NK-92 (cell line): ENCODE data around the gene TSR3.

Experiments used
- DNase-seq: peaks from one replicate; lab custom pipeline; 2025; ENCODE audit not compliant: unreplicated experiment; lab: John Stamatoyannopoulos, UW

Gene TSR3

DNA sequence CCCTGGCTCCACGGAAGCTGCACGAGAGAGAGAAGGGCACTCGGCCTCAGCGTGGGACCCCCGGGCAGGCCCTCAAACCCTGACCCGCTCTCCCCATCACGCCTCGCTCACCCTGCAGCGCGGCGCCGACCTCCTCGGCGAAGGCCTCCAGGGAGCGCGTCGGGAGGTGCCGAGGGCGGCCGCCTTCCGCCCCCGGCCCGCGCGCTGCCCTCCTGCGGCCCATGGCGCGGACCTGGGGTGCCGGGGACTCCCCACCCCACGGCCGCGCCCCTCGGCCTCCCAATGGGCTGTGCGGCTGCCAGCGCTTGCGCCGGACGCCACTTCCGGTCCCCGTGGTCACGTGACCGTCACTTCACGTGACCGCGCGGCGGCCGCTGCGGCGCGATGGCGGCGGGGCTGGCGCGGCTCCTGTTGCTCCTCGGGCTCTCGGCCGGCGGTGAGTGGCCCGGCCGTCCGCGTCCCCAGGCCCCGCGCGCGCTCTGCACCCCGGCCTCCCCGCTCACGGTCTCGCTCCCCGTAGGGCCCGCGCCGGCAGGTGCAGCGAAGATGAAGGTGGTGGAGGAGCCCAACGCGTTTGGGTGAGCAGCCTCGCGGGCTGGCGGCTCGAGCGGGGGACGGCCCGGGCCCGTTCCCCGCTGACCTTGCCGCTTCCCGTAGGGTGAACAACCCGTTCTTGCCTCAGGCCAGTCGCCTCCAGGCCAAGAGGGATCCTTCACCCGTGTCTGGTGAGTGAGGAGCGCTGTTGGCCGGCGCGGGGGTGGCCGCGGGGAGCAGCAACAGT lies at the start of gene TSR3, which contains the start of gene GNPTG:
Gene TSR3 (minus strand): TSS at position 297 of the 781 bp plus-strand sequence. CDS start 74 bp downstream, at position 223.
Gene GNPTG (plus strand): TSS at position 350 of the 781 bp plus-strand sequence. CDS start 35 bp downstream, at position 385.
- DNase-seq, result no peak

GRCh38 chr16:1401061-1401757 lies 49.5 kb upstream of the TSR3 start:
- no peak for DNase-seq

GRCh38 chr16:1398826-1399581 lies 47.3 kb upstream of the TSR3 start:
- no peak for DNase-seq

GRCh38 chr16:1398351-1398750 lies 46.7 kb upstream of the TSR3 start:
- DNase-seq, result no peak

DNA sequence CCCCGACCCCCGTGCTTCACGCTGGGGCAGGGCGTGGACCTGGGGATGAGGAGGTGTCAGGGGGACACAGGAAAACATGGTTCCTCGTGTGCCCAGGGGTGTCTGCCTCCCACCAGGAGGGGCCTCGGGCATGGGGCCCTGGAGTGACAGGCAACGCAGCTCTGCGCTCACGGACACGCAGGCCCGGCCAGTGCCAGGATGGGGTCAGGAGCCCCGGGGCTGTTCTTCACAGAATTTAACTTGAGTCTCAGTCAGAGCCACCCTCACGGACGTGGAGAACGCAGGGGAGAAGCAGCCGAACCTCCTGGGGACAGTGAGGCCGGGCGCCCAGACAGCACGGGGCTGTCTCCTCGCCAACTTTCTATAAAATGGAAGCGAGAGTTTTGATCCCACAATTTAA lies 46.1 kb upstream of the TSR3 start:
- no peak for DNase-seq

DNA sequence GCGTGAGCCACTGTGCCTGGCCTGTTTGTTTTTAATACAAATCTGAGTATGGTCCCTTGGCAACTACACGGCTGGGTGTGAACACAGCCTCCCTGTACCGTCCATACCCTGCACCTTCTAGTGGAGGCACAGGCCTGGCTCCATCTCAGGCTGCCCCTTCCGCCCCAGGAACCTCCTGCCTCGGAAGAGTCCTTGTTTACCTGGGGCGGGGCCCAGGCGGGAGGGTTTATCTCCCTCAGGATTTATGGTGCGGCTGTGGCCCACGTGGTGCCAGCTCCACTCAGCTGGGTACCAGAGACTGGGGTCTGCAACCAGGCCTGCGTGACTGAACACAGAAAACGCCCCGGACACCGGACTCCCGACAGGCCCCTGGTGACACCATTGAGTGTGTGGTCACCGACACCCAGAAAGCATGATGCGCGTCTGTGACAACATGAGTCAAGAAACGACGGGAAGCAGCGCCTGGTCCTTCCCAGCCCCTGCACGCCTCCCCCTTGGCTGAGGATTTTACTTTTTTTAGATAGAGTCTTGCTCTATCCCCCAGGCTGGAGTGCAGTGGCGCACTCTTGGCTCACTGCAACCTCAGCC lies 43.9 kb upstream of the TSR3 start:
- DNase-seq, result no peak

GRCh38 chr16:1394367-1394951 lies 42.8 kb upstream of the TSR3 start:
- DNase-seq, result no peak

DNA sequence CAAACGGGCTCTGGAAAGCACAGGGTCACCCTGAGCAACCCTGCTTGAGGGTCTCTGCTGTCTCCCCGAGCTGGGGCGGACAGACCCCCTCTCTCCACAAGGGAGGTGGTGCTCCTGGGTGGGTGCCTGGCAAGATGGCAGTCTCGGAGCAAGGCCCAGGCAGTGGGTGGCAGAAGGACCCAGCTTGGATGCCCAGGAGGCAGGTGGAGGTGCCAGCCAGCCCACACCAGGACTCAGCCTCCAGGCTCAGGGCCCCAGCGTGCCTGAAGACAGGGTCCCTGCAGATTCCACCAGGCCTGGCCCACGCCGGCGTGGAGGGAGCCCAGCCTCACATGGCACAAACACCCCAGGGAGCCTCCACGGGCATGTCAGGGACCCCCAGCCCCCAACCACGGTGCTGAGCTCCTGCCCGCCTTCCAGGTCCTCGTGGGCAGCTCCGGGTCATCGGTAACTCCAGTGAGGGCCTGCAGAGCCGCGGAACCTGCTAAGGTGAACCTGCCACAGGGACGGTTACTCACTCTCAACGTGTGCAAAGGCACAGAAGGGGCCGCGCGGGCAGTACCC lies 42.0 kb upstream of the TSR3 start:
- DNase-seq, result no peak

- DNase-seq, result no peak
These were observed 41.1 kb upstream of the TSR3 start for GRCh38 chr16:1392826-1393225.

DNA sequence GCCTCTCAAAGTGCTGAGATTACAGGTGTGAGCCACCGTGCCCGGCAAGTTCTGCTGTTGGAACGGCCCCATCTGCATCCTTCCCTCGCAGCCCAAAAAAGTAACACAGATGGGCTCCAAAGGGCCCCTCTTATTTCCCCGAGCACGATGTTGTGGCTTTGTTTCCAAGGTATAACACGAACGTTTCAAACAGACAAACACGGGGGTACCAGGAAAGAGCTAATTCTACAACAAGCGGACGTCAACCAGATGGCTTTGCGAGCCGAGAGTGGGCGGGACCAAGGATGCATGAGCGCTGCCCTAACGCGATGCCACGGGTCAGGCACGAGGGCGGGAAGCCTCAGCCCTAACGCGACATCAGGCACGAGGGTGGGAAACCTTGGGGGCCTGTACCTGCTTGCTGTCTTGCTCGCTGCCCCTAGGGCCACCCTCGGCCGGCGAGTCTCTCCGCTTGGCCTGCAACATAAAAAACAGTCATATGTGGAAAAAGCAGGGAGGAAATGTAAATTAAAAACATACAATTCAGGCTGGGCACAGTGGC lies 38.6 kb upstream of the TSR3 start:
- no peak for DNase-seq

GRCh38 chr16:1389762-1390161 lies 38.1 kb upstream of the TSR3 start:
- DNase-seq, result no peak

GRCh38 chr16:1387331-1387730 lies 35.7 kb upstream of the TSR3 start:
- DNase-seq, result no peak

DNA sequence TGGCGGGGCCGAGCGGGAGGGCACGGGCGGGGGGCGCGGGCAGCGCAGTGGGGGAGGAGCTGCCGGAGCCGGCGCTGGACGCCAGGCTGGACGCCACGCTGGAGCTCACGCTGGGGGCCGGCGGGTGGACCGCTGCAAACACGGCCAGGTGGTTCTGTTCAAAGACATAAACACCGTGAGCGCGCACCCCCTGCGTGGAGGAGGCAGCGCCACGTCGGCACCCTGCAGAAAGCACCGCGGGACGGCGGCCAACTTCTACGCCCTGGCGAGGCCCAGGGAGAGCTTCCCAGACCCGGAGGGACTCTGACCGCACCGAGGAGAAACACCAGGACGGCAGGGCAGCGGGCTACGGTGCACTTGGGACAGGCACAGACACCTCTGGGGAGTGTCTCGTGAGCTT lies 33.6 kb upstream of the TSR3 start:
- no peak for DNase-seq

DNA sequence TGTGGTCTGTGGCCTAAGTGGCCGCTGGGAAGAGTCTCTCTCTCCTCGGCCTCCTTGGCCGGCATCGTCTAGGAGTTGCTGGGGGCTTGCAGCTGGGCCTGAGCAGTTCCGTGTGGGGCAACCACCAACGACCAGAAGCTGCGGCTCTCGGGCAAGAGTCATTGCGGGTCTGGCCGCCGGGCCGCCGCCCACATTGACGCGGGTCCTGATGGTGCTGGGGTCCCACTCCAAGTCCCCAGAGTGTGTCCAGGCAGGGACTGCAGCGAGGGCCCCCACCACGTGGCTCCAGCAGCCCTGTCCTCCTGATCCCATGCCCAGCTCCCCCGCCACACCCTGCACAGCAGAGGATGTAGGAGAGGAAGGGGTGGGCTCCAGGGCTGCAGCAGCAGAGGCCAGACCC lies 31.9 kb upstream of the TSR3 start:
- DNase-seq, result no peak

DNA sequence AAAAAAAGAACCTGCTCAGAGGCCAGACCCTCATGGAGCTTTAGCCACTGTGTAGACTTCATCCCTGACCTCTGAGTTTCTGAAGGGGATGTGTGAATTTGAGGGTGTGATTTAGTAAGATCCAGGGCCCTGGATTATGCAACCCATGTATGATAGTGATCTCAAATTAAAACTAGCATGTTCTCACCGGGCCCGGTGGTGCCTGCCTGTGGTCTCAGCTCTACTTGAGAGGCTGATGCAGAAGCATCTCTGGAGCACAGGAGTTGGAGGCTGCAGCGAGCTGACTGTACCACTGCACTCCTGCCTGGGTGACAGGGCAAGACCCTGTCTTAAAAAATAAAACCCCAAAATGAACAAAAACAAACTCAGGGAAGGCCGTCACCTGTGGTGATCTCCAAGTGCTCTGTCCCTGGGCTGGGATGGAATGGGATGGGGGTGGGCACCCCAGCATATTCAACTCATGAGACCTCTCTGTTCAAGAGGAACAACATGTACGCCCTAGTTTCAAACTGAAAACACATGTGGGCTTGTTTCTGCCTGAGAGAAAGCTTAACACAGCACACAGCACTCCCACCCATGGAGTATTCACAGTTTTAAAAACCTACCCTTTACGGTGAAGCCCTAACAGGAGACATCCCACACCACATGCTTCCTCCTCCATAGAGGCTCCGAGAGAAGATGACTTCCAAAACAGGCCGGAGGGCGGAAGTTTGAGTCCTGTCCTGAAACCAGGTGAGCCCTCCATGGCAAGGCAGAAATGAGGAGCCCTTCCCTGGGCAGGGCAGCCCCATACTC lies 30.1 kb upstream of the TSR3 start:
- no peak for DNase-seq

- DNase-seq, result no peak
These were observed 28.5 kb upstream of the TSR3 start for GRCh38 chr16:1380195-1380594.

GRCh38 chr16:1379304-1380076 lies 27.8 kb upstream of the TSR3 start:
- no peak for DNase-seq

DNA sequence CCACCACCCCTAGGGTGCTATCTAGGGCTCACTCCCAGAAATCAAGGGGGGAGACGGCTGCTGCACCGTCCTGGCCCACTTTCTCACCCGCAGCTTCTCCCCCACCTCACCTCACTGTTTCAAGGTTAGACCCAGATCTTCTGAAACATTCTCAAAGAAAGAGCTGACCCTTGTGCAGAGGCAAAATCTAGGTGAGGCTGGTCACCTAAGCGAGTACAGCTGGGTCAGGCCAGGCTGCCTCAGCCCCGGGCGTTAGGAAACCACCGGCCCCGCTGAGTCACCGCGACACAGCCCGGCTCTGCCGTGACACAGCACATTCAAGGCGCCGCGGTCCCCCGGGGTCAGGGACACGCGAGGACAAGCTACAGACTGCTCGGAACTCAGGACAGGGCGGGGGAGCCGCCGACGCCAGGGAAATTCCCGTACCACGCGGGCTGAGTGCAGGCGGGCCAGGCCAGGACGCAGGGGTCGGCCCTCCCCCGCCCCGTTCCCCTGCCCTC lies 27.2 kb upstream of the TSR3 start:
- DNase-seq, result no peak
